Left lung (tissue), 10 donors: Measurements from ENCODE around the gene PDE6D. TPM values are rescaled to one million over a fixed set of nuclear protein-coding genes. Genes with fewer than 3 reads are reported as not detected.

Experiments
- ATAC-seq: fragments of 200-7000 bp; cut with Tn5 transposase; one replicate; pipeline ENCODE4 v1.9.1; 2020; ENCODE audit warnings: moderate library complexity
- DNase-seq, 4 donors: peaks; one replicate each; pipeline ENCODE4 v3.0.0-alpha.2; 2013 to 2020
- H3K27ac ChIP-seq, 2 donors: fragments of 200-600 bp; sonication (generic) in 1 of 2; one replicate each; pipeline versions ENCODE4 v1.5.0 to v1.8.0; 2020 to 2021
- H3K27me3 ChIP-seq, 2 donors: fragments of 200-600 bp; sonication (generic) in 1 of 2; one replicate each; pipeline versions ENCODE4 v1.5.0 to v1.8.0; 2020 to 2021
- H3K36me3 ChIP-seq, 2 donors: fragments of 200-600 bp; sonication (generic) in 1 of 2; one replicate each; pipeline versions ENCODE4 v1.5.0 to v1.8.0; 2020 to 2021
- H3K4me1 ChIP-seq, 2 donors: fragments of 200-600 bp; one replicate each; pipeline ENCODE4 v1.8.0; 2021
- H3K4me3 ChIP-seq, 2 donors: fragments of 200-600 bp; sonication (generic) in 1 of 2; one replicate each; pipeline versions ENCODE4 v1.5.0 to v1.8.0; 2020 to 2021; ENCODE audit warnings: mild to moderate bottlenecking in 1 of 2
- H3K9me3 ChIP-seq, 2 donors: fragments of 200-600 bp; sonication (generic) in 1 of 2; one replicate each; pipeline versions ENCODE4 v1.5.0 to v1.8.0; 2020 to 2021
- intact Hi-C, 2 donors: fragments of 100-400 bp; cut with DNase I; formaldehyde crosslinking; loops; one replicate each; pipeline versions ENCODE4 v1.11.2 to v1.14.2; 2022
- polyA plus RNA-seq, 6 donors: library from polyadenylated mRNA; unstranded; fragments of 120-200 nt; gene quantifications; one replicate each; pipeline ENCODE4 v1.2.1, GENCODE V29; 2013; ENCODE audit not compliant: insufficient read length in 6 of 6
- total RNA-seq, 2 donors: library from RNA; stranded (reverse); fragmentation: NEBNext Ultra II Directional; extraction: Animal tissue kit (Norgen Biotek cat#: 25700); gene quantifications; one replicate each; pipeline ENCODE4 v1.2.1, GENCODE V29; 2021
- TF ChIP-seq, protein P1 (sequence below), 2 donors: fragments of 200-600 bp; sonication (generic) in 1 of 2; IDR thresholded peaks; one replicate each; pipeline versions ENCODE4 v1.5.0 to v1.8.0; 2021; ENCODE audit warnings: antibody characterized with exemption in 2 of 2
- donor health status: DM: no; HTN: yes; CAD: no.
- donor health status: DM: no; HTN: no; CAD: no.

PDE6D gene
- total and polyA plus RNA-seq, 8 donors: 19.7 to 27.9 (median 23.4) TPM

DNA sequence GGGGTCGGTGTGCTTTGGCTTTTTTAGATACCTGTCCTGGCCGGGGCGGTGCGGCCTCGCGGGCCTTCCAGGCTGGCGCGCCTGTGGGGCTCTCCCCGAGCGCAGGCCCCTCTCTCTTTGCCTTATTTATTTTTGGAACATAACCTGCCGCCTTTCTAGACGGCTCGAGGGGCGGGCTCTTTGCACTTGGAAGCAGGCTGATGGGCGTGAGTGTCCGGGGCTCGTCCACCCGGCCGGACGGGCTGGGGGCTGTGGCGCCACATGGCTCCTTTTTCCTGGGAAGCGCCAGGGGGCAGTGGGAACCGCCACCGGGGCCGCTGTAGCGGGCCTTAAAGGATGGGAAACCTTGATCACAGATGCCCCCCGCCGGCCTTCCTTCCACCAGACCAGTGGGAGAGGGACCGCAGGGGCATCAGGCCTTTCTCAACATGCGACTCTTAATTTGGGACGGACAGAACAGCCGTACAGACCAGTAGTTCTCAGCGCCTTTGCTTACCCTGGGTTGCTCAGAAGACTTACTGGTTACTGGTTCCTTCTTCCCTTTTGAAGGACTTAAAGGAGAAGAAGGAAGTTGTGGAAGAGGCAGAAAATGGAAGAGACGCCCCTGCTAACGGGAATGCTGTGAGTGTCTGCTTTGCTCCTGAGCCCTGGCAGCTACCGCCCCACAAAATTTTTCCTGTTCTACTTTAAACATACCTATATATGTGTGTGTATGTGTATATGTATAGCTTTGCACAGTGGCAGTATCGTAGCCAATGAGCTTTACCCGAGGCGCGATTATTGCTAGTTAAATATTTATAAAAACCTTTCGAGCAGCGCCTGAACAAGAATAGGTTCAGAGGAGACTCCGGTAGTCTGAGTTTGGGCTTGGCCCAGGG is 70.0 kb downstream of the PDE6D start:
- Histone ChIP-seq H3K36me3 (peaks cover 0 to 24% of the 10 kb centered on the region in 2 donors), H3K4me1 (peaks cover 12 to 31% of the 10 kb centered on the region in 2 donors), H3K27ac (peak overlapping the region; percentile 98 to 100), H3K4me3 (peak overlapping the region; percentile 82 to 95), H3K27me3 (no peaks in the 10 kb centered on the region), H3K9me3 (no peaks in the 10 kb centered on the region)
- intact Hi-C loops: loop anchor here in 1 of 2 donors (5.0 kb wide), 1 partner anchor 34 kb away; no protein-coding TSS in a partner anchor
- TF ChIP-seq, protein P1, sequence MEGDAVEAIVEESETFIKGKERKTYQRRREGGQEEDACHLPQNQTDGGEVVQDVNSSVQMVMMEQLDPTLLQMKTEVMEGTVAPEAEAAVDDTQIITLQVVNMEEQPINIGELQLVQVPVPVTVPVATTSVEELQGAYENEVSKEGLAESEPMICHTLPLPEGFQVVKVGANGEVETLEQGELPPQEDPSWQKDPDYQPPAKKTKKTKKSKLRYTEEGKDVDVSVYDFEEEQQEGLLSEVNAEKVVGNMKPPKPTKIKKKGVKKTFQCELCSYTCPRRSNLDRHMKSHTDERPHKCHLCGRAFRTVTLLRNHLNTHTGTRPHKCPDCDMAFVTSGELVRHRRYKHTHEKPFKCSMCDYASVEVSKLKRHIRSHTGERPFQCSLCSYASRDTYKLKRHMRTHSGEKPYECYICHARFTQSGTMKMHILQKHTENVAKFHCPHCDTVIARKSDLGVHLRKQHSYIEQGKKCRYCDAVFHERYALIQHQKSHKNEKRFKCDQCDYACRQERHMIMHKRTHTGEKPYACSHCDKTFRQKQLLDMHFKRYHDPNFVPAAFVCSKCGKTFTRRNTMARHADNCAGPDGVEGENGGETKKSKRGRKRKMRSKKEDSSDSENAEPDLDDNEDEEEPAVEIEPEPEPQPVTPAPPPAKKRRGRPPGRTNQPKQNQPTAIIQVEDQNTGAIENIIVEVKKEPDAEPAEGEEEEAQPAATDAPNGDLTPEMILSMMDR (IDR thresholded peaks at IDR 0.05): no peak
- ATAC-seq (no peak), DNase-seq (peak in 2 of 4 donors; percentile 37 to 85)

DNA sequence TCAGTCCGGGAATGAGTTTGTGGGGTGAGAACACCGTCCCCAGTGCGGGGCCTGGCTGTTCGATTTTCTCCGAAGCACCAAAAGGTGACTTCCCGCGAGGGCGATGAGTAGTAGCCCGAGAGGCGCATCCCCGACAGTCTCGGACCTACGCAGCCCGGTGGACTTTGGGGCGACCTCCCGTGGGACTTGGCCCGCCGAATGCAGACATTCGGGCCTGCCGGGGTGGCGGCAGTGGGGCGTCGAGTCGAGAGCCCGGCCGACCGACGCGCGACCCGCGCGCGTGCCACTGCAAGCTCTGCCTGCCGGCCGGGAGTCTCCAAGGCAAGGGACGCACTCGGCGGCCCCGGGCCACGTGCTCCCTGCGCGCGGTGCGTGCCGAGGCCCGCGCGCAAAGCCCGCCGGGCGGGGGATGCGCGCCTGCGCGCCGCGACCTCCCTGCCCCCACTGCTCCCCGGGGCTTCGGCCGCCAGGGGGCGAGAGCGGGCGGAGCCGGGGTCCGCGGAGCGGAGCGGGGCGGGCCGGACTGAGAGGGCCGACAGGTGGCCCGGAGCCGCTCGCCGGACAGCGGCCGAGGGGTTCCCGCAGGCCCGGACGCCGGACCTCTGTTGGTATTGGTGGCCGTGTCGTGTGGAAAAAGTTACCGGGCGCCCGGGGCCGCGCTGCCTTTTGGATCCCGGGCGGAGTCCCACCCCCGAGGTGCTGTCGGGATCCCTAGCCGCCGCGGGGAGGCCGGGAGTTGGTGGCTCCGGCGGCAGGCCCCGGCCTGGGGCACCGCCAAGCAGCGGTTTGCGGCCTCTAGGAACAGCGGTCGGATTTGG is 70.9 kb downstream of the PDE6D start:
- Histone ChIP-seq H3K4me3 (peak overlapping the region; percentile 82 to 95), H3K9me3 (no peaks in the 10 kb centered on the region), H3K27ac (peak overlapping the region; percentile 98 to 100), H3K4me1 (peaks cover 18 to 40% of the 10 kb centered on the region in 2 donors), H3K36me3 (peaks cover 0 to 24% of the 10 kb centered on the region in 2 donors), H3K27me3 (no peaks in the 10 kb centered on the region)
- TF ChIP-seq, protein P1 (IDR thresholded peaks at IDR 0.05): peak; percentile 67 to 85
- peak; percentile 83 to 97 (median 89) for DNase-seq
- intact Hi-C loops: loop anchor here in 1 of 2 donors (5.0 kb wide), 1 partner anchor 33 kb away; no protein-coding TSS in a partner anchor
- ATAC-seq: peak; percentile 37

GRCh38 chr2:231709636-231709980 is 71.5 kb downstream of the PDE6D start:
- peaks cover 0 to 24% of the 10 kb centered on the region in 2 donors for H3K36me3 ChIP-seq
- H3K27ac ChIP-seq: peak overlapping the region; percentile 98 to 100
- intact Hi-C loops: no loop called here
- H3K9me3 ChIP-seq: no peaks in the 10 kb centered on the region
- peaks cover 18 to 45% of the 10 kb centered on the region in 2 donors for H3K4me1 ChIP-seq
- peak overlapping the region; percentile 82 to 95 for H3K4me3 ChIP-seq
- H3K27me3 ChIP-seq: no peaks in the 10 kb centered on the region
- TF ChIP-seq, protein P1 (IDR thresholded peaks at IDR 0.05): no peak
- DNase-seq (peak in 1 of 4 donors; percentile 55), ATAC-seq (no peak)

DNA sequence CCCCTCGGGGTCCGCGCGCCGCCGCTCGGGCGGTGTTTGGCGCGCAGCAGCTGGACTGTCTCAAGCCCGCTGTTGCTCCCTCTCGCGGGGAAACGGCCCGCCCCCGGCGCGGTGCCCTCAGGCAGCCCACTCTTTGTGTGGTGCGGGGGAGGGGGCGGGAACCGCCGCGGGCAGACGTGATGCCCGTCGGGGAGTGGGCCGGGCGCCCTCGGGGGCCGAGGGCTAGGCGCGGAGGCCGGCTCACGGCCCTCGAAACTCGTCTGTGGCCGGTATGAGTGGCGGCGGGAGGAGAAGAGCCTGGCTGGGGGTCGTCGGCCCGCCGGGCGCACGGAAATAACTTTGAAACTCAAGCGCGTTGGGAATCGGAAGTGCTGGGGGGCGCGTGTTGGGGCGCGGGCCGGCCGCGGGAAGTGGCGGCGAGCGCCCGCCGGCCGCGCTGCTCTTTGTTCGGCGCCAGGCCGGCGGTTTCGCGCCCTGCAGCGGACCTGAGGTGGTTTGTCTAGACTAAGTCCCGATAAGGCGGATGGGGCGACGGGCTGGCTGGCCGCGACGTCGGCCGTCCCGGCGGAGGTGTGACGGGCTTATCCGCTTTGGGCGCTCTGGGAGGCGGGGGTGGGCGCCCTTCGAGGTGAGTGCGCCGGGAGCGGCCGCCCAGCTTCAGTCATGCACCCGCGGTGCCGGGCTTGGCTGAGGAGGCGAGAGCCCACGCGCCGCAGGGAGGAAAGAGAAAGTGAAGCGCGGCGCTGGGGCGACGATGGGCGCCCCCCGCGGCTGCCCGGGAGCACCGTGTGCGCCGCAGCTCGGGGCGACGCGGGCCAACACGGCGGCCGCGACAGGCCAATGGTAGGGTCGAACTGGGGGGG is 72.1 kb downstream of the PDE6D start:
- DNase-seq: peak; percentile 48 to 91 (median 61)
- TF ChIP-seq, protein P1 (IDR thresholded peaks at IDR 0.05): no peak
- intact Hi-C loops: no loop called here

More for the DNA sequence above, 72.1 kb downstream of the PDE6D start:
- H3K27ac ChIP-seq: peak overlapping the region; percentile 98 to 100
- peak overlapping the region; percentile 82 to 95 for H3K4me3 ChIP-seq
- H3K9me3 ChIP-seq: no peaks in the 10 kb centered on the region
- H3K36me3 ChIP-seq: peaks cover 0 to 22% of the 10 kb centered on the region in 2 donors
- H3K27me3 ChIP-seq: no peaks in the 10 kb centered on the region
- ATAC-seq: no peak
- peaks cover 18 to 49% of the 10 kb centered on the region in 2 donors for H3K4me1 ChIP-seq
